ENCODE data around the gene CNOT1.
"Not testable (repeated sequence)": the region's sequence is repeated elsewhere in the genome, so short reads cannot be mapped to it uniquely, and the experiment has no call there.

Gene CNOT1

DNA sequence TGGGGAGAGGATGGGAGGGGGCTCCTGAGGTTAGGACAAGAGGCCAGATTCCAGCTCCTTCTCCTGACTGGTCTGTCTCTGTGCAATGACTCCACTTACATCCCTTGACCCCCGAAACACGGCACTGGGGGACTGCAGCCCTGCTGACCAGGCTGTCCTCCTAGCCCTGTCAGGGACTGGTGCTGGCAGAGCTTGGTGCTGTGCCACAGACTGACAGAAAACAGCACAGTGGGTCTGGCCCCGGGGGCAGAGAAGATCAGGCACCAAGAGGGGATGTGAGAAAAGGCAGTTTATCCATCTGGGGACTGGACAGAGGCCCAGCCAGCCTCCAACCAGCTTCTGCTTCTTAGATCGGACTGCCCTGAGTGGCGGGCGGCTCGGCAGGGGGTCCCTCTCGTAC is 35.6 kb upstream of the CNOT1 start:
- TF ChIP-seq, protein P1, sequence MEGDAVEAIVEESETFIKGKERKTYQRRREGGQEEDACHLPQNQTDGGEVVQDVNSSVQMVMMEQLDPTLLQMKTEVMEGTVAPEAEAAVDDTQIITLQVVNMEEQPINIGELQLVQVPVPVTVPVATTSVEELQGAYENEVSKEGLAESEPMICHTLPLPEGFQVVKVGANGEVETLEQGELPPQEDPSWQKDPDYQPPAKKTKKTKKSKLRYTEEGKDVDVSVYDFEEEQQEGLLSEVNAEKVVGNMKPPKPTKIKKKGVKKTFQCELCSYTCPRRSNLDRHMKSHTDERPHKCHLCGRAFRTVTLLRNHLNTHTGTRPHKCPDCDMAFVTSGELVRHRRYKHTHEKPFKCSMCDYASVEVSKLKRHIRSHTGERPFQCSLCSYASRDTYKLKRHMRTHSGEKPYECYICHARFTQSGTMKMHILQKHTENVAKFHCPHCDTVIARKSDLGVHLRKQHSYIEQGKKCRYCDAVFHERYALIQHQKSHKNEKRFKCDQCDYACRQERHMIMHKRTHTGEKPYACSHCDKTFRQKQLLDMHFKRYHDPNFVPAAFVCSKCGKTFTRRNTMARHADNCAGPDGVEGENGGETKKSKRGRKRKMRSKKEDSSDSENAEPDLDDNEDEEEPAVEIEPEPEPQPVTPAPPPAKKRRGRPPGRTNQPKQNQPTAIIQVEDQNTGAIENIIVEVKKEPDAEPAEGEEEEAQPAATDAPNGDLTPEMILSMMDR (IDR thresholded peaks at IDR 0.05; ENCODE audit: insufficient read depth, low read length, missing control alignments): no peak
- H3K4me3 ChIP-seq (ENCODE audit: low read depth, low read length): no peak overlapping the region
- DNase-seq (ENCODE audit: low read depth, low spot score): no peak
- ChIA-PET POLR2A (interaction anchor here (0.5 kb wide), 1 partner anchor 22 kb away, joined by 4 read pairs; no protein-coding TSS in a partner anchor), CTCF (interaction anchor here (0.9 to 2.9 kb wide), 3 partner anchors 91 to 329 kb away, joined by 3 to 11 read pairs (median 4); no protein-coding TSS in a partner anchor)

DNA sequence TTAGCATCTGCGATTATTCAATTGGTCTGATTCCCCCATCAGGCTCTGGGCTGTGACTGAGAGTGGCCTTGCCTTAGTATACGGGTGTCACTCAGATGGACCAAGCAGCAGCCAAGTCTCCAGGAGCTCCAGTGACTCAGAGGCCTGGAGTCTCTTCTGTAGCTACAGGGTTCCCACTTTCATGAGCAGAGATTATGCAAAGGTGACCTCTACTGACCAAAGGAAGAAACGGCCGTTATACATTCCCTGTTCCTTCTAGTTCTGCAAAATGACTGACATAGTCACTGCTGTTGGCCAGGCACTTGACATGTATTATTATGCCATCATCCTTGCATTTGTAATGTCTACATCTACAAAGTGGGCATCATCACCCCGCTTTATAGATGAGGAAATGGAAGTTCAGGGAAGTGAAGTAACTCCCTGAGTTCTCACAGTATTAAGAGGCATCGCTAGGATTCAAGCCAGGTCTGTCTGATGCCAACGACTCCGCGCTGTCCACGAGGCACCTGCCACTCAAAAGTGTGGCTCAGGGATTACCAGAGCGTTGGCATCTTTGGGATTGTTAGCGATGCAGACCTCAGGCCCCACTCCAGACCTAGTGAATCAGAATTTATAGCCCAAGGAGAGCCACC is 31.7 kb upstream of the CNOT1 start:
- ChIA-PET CTCF (interaction anchor here (0.5 to 6.0 kb wide), 32 partner anchors 10 to 364 kb away, joined by 3 to 78 read pairs (median 4); partner anchors contain the start of gene NDRG4), POLR2A (interaction anchor here (1.0 kb wide), 1 partner anchor 23 kb away, joined by 4 read pairs; the partner anchor contains the start of gene SLC38A7)
- TF ChIP-seq, protein P1 (IDR thresholded peaks at IDR 0.05; ENCODE audit: insufficient read depth, low read length, missing control alignments): peak; percentile 67
- peak; percentile 56 for DNase-seq (ENCODE audit: low read depth, low spot score)
- no peak overlapping the region for H3K4me3 ChIP-seq (ENCODE audit: low read depth, low read length)

DNA sequence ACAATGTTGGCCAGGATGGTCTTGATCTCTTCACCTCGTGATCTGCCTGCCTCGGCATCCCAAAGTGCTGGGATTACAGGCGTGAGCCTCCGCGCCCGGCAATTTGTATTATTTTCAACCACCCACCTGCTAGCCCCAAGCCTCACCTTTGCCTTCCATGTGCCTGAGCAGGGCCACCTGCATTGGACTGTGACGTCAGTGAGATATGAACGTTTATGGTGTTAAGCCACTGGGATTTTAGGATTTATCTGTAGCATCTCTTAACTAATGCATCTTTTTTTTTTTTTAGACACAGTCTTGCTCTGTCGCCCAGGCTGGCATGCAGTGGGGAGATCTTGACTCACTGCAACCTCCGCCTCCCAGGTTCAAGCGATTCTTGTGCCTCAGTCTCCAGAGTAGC is 30.3 kb upstream of the CNOT1 start:
- CTCF ChIA-PET: interaction anchor here (0.8 to 6.0 kb wide), 5 partner anchors 11 to 323 kb away, joined by 3 to 78 read pairs (median 14); no protein-coding TSS in a partner anchor

DNA sequence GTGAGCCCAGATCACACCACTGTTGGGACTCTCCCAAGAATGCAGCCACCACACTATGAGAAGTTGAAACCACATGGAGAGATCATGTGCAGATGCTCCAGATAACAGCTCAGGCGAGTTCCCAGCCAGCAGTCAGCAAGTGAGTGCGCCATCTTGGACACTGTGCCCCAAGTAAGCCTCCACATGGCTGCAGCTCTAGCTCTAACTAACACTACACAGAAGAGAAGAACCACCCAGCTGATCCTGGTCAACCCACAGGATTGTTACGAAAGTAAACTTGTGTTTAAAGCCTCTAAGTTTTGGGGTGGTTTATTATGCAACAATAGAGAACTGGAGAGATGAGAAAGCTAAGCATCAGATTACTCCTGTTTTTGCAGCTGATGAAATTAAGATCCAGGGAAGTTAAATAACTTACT is 29.2 kb upstream of the CNOT1 start:
- TF ChIP-seq, protein P1 (IDR thresholded peaks at IDR 0.05; ENCODE audit: insufficient read depth, low read length, missing control alignments): no peak
- no peak overlapping the region for H3K4me3 ChIP-seq (ENCODE audit: low read depth, low read length)
- ChIA-PET POLR2A (no interaction called here), CTCF (interaction anchor here (1.0 to 6.0 kb wide), 5 partner anchors 148 to 760 kb away, joined by 3 to 78 read pairs (median 8); no protein-coding TSS in a partner anchor)
- DNase-seq (ENCODE audit: low read depth, low spot score): no peak

More for the DNA sequence above, 30.3 kb upstream of the CNOT1 start:
- POLR2A ChIA-PET; H3K4me3 ChIP-seq (ENCODE audit: low read depth, low read length); DNase-seq (ENCODE audit: low read depth, low spot score): not testable (repeated sequence)

DNA sequence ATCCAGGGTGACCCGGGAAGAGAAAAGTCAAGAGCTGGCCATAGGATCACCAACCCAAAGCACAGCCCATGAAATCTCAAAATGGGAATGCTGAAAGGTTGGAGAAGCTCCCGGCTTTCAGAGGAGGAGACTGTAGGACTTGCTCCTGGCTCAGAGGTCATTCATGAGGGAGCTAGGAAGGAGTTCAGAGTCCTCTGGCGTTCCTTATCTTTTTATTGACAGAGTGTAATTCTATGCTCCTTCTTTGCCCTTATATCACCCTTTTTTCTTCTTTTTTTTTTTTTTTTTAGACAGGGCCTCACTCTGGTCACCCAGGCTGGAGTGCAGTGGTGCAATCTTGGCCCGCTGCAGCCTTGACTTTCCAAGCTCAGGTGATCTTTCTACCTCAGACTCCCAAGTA is 27.3 kb upstream of the CNOT1 start:
- TF ChIP-seq, protein P1 (IDR thresholded peaks at IDR 0.05; ENCODE audit: insufficient read depth, low read length, missing control alignments): no peak
- no peak overlapping the region for H3K4me3 ChIP-seq (ENCODE audit: low read depth, low read length)
- POLR2A ChIA-PET: no interaction called here
- DNase-seq (ENCODE audit: low read depth, low spot score): no peak
- CTCF ChIA-PET: interaction anchor here (0.6 to 3.0 kb wide), 4 partner anchors 41 to 320 kb away, joined by 3 to 14 read pairs (median 3); no protein-coding TSS in a partner anchor

DNA sequence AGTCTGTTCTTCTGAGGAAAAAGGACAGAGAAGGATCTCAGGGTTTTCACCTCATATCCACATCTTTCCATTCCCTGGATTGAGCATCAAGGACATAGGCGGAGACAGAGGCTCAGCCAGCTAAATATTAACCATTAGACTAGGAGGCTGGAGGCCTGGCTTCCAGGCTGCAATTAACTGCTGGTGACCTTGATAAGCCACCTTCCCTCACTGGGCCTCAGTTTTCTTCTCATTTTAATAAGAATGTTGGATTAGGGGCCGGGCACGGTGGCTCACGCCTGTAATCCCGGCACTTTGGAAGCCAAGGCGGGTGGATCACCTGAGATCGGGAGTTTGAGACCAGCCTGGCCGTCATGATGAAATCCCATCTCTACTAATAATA is 25.6 kb upstream of the CNOT1 start:
- POLR2A ChIA-PET: no interaction called here
- TF ChIP-seq, protein P1 (IDR thresholded peaks at IDR 0.05; ENCODE audit: insufficient read depth, low read length, missing control alignments): no peak
- no peak for DNase-seq (ENCODE audit: low read depth, low spot score)
- CTCF ChIA-PET: no interaction called here
- no peak overlapping the region for H3K4me3 ChIP-seq (ENCODE audit: low read depth, low read length)
